Kidney epithelial cell (primary cell): Measurements from ENCODE around the gene PLIN3. TPM values are rescaled to one million over a fixed set of nuclear protein-coding genes. Genes with fewer than 3 reads are reported as not detected.

Experiments used
- DNase-seq: peaks from one replicate; pipeline ENCODE4 v3.0.0-alpha.2; 2010; ENCODE audit warnings: low read depth
- H3K27me3 ChIP-seq: 2 replicates; pipeline ENCODE4 v1.6.0; 2011; ENCODE audit warnings: low read length; ENCODE audit not compliant: control insufficient read depth, insufficient read depth
- H3K36me3 ChIP-seq: 2 replicates; pipeline ENCODE4 v1.5.1; 2011; ENCODE audit warnings: low read length; ENCODE audit not compliant: control insufficient read depth, insufficient read depth
- H3K4me3 ChIP-seq: 2 replicates; pipeline ENCODE4 v1.5.1; 2011; ENCODE audit warnings: low read depth, mild to moderate bottlenecking, control low read depth, low read length
- total RNA-seq: library from RNA; depleted of rRNA; stranded (reverse); fragments of >200 nt; gene quantifications from 2 replicates; pipeline ENCODE4 v1.2.3, GENCODE V29; 2015
- TF ChIP-seq, protein P1 (sequence below): IDR thresholded peaks from 2 replicates; pipeline ENCODE4 v1.5.1; 2011; ENCODE audit warnings: mild to moderate bottlenecking, moderate library complexity, low read length, control low read depth, inconsistent platforms; ENCODE audit not compliant: insufficient read depth, poor library complexity, severe bottlenecking

PLIN3 gene, protein sequence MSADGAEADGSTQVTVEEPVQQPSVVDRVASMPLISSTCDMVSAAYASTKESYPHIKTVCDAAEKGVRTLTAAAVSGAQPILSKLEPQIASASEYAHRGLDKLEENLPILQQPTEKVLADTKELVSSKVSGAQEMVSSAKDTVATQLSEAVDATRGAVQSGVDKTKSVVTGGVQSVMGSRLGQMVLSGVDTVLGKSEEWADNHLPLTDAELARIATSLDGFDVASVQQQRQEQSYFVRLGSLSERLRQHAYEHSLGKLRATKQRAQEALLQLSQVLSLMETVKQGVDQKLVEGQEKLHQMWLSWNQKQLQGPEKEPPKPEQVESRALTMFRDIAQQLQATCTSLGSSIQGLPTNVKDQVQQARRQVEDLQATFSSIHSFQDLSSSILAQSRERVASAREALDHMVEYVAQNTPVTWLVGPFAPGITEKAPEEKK
- total RNA-seq: 59.5 and 111 TPM in 2 replicates

GRCh38 chr19:4867534-4868285 lies at the start of gene PLIN3:
TSS of gene PLIN3 (minus strand) at chr19:4867667. CDS start at chr19:4861394, 6,273 bp downstream.
- TF ChIP-seq, protein P1, sequence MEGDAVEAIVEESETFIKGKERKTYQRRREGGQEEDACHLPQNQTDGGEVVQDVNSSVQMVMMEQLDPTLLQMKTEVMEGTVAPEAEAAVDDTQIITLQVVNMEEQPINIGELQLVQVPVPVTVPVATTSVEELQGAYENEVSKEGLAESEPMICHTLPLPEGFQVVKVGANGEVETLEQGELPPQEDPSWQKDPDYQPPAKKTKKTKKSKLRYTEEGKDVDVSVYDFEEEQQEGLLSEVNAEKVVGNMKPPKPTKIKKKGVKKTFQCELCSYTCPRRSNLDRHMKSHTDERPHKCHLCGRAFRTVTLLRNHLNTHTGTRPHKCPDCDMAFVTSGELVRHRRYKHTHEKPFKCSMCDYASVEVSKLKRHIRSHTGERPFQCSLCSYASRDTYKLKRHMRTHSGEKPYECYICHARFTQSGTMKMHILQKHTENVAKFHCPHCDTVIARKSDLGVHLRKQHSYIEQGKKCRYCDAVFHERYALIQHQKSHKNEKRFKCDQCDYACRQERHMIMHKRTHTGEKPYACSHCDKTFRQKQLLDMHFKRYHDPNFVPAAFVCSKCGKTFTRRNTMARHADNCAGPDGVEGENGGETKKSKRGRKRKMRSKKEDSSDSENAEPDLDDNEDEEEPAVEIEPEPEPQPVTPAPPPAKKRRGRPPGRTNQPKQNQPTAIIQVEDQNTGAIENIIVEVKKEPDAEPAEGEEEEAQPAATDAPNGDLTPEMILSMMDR: no peak
- H3K36me3 ChIP-seq: no peaks in the 10 kb centered on the region
- H3K4me3 ChIP-seq: peak within 1 kb of the TSS; percentile 60
- H3K27me3 ChIP-seq: no peaks in the 10 kb centered on the region
- peak; percentile 59 for DNase-seq

GRCh38 chr19:4916292-4917082 lies 49.0 kb upstream of the PLIN3 start:
- H3K4me3 ChIP-seq: no peak overlapping the region
- no peak for DNase-seq
- no peaks in the 10 kb centered on the region for H3K27me3 ChIP-seq
- no peaks in the 10 kb centered on the region for H3K36me3 ChIP-seq
- TF ChIP-seq, protein P1: no peak

GRCh38 chr19:4914736-4915501 lies 47.5 kb upstream of the PLIN3 start:
- Histone ChIP-seq H3K27me3 (no peaks in the 10 kb centered on the region), H3K36me3 (no peaks in the 10 kb centered on the region), H3K4me3 (no peak overlapping the region)
- DNase-seq: no peak
- TF ChIP-seq, protein P1: no peak

DNA sequence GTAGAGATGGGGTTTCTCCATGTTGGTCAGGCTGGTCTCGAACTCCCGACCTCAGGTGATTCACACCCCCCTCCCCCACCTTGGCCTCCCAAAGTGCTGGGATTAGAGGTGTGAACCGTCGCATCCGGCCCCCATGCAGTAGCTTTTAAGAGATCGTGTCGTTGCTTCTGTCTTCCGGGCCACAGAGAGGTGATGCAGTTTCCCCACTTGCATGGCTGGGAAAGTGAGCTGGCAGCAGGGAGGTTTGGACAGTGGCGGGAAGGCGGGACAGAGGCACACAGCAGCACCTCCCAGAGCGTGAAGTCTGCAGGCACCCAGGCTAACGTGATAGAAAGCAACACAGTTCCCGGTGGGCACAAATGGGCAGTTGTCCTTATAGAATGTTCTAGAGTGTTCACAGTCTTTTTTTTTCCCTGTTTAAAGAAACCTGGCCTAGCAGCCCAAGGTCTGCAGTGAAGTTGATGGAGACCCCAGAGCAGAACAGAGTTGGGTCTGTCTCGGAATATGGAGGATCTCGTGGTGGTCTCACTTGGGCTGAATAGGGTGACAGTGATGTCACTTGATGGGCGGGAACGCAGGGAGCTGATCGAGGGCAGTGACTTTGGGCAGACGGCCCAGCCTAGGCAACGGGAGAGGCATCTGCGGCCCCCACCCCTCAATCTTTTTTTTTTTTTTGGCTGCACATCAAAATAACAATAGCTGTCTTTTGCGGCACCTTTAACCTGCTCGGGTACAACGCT lies 46.7 kb upstream of the PLIN3 start:
- DNase-seq: no peak
- H3K4me3 ChIP-seq: no peak overlapping the region
- TF ChIP-seq, protein P1: no peak
- H3K27me3 ChIP-seq: no peaks in the 10 kb centered on the region
- H3K36me3 ChIP-seq: no peaks in the 10 kb centered on the region
